HEK293 (cell line): ENCODE results near the gene CUL7.
A peak's percentile ranks its signal among the peaks of the same experiment; 100 is the strongest.

Experiments
- CTCF ChIA-PET: fragments of 350-600 bp; formaldehyde crosslinking; extraction: SDS; loops from one replicate; lab custom pipeline; 2021; ENCODE audit warnings: antibody characterized with exemption; lab: Yijun Ruan, JAX
- POLR2A ChIA-PET: fragments of 300-600 bp; formaldehyde crosslinking; extraction: SDS; loops from one replicate; lab custom pipeline; 2020; ENCODE audit warnings: antibody characterized with exemption, inconsistent platforms; lab: Yijun Ruan, JAX
- H3K27ac ChIP-seq: fragments of 200-500 bp; sonication (Bioruptor generic); 2 replicates; pipeline ENCODE4 v1.5.1; 2014; ENCODE audit warnings: low read depth, low read length, control low read depth, inconsistent platforms; ENCODE audit errors: extremely low read depth
- H3K36me3 ChIP-seq, 2 experiments: fragments of 200-500 bp in 1 of 2; sonication (Bioruptor generic) in 1 of 2; 1 replicate in 1 of 2; 2 replicates in 1 of 2; pipeline ENCODE4 v1.5.1; 2014 to 2017; ENCODE audit warnings: inconsistent platforms in 2 of 2, low read length in 2 of 2; ENCODE audit not compliant: control insufficient read depth in 2 of 2, insufficient read depth in 1 of 2
- H3K4me1 ChIP-seq: fragments of 200-500 bp; sonication (Bioruptor generic); 2 replicates; pipeline ENCODE4 v1.5.1; 2014; ENCODE audit warnings: mild to moderate bottlenecking, low read length, inconsistent platforms; ENCODE audit not compliant: control insufficient read depth, insufficient read depth
- H3K4me3 ChIP-seq: 2 replicates; pipeline ENCODE4 v1.5.1; 2011; ENCODE audit warnings: low read depth, mild to moderate bottlenecking, control low read depth, low read length, moderate library complexity
- H3K9me3 ChIP-seq: fragments of 200-500 bp; sonication (Bioruptor generic); 2 replicates; pipeline ENCODE4 v1.5.1; 2014; ENCODE audit warnings: low read depth, low read length, inconsistent platforms; ENCODE audit not compliant: control insufficient read depth, insufficient read depth
- CTCF ChIP-seq: fragments of 450-650 bp; formaldehyde crosslinking; IDR thresholded peaks from 2 replicates; pipeline ENCODE4 v1.5.1; 2016; ENCODE audit warnings: missing biosample characterization, missing genetic modification characterization
- EGR2 ChIP-seq: fragments of 450-650 bp; formaldehyde crosslinking; IDR thresholded peaks from 2 replicates; pipeline ENCODE4 v1.5.1; 2016; ENCODE audit warnings: low read depth, missing biosample characterization, missing genetic modification characterization
- GLIS2 ChIP-seq: fragments of 450-650 bp; formaldehyde crosslinking; IDR thresholded peaks from 2 replicates; pipeline ENCODE4 v1.5.1; 2016; ENCODE audit warnings: missing biosample characterization, missing genetic modification characterization
- TCF7L2 ChIP-seq: IDR thresholded peaks from 2 replicates; pipeline ENCODE4 v1.6.1; 2011; ENCODE audit warnings: low read depth, mild to moderate bottlenecking, inconsistent platforms, low read length, moderate library complexity, borderline replicate concordance
- TSHZ1 ChIP-seq: fragments of 450-650 bp; formaldehyde crosslinking; IDR thresholded peaks from 2 replicates; pipeline ENCODE4 v1.5.1; 2016; ENCODE audit warnings: missing biosample characterization, missing genetic modification characterization, borderline replicate concordance
- ZBTB11 ChIP-seq: fragments of 450-650 bp; formaldehyde crosslinking; conservative IDR thresholded peaks from 2 replicates; pipeline ENCODE4 v1.5.1; 2016; ENCODE audit warnings: low read depth, missing biosample characterization, missing genetic modification characterization
- ZFHX2 ChIP-seq: fragments of 450-650 bp; formaldehyde crosslinking; conservative IDR thresholded peaks from 2 replicates; pipeline ENCODE4 v1.5.1; 2016; ENCODE audit warnings: missing biosample characterization, missing genetic modification characterization
- ZIC2 ChIP-seq: fragments of 450-650 bp; formaldehyde crosslinking; IDR thresholded peaks from 2 replicates; pipeline ENCODE4 v1.5.1; 2016; ENCODE audit warnings: missing biosample characterization, missing genetic modification characterization
- ZNF341 ChIP-seq: fragments of 450-650 bp; formaldehyde crosslinking; IDR thresholded peaks from 2 replicates; pipeline ENCODE4; 2016; ENCODE audit warnings: low read depth, missing biosample characterization, missing genetic modification characterization
- ZNF433 ChIP-seq: fragments of 450-650 bp; formaldehyde crosslinking; IDR thresholded peaks from 2 replicates; pipeline ENCODE4 v1.5.1; 2016; ENCODE audit warnings: missing biosample characterization, missing genetic modification characterization, low read depth
- ZNF513 ChIP-seq: fragments of 450-650 bp; IDR thresholded peaks from 2 replicates; pipeline ENCODE4 v1.5.1; 2018; ENCODE audit warnings: missing biosample characterization, missing genetic modification characterization
- ZNF596 ChIP-seq: fragments of 450-650 bp; IDR thresholded peaks from 2 replicates; pipeline ENCODE4 v1.5.0; 2018; ENCODE audit warnings: missing biosample characterization, mild to moderate bottlenecking, missing genetic modification characterization, moderate library complexity
- TF ChIP-seq, protein P1 (sequence below): fragments of 450-650 bp; formaldehyde crosslinking; IDR thresholded peaks from 2 replicates; pipeline ENCODE4 v1.5.1; 2016; ENCODE audit warnings: missing biosample characterization, missing genetic modification characterization
- TF ChIP-seq, protein P2 (sequence below): fragments of 450-650 bp; formaldehyde crosslinking; IDR thresholded peaks from 2 replicates; pipeline ENCODE4 v1.5.1; 2016; ENCODE audit warnings: missing biosample characterization, missing genetic modification characterization
- TF ChIP-seq, protein P3 (sequence below): fragments of 450-650 bp; formaldehyde crosslinking; IDR thresholded peaks from 2 replicates; pipeline ENCODE4 v1.5.0; 2017; ENCODE audit warnings: missing biosample characterization, missing genetic modification characterization, borderline replicate concordance

CUL7 gene

GRCh38 chr6:43075670-43076463 is 22.2 kb upstream of the CUL7 start, which contains the start of gene PTK7 (continued):
- TF ChIP-seq, protein P1, sequence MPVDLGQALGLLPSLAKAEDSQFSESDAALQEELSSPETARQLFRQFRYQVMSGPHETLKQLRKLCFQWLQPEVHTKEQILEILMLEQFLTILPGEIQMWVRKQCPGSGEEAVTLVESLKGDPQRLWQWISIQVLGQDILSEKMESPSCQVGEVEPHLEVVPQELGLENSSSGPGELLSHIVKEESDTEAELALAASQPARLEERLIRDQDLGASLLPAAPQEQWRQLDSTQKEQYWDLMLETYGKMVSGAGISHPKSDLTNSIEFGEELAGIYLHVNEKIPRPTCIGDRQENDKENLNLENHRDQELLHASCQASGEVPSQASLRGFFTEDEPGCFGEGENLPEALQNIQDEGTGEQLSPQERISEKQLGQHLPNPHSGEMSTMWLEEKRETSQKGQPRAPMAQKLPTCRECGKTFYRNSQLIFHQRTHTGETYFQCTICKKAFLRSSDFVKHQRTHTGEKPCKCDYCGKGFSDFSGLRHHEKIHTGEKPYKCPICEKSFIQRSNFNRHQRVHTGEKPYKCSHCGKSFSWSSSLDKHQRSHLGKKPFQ (tag by site-specific recombination): no peak
- TF ChIP-seq ZNF596 (peak; percentile 47), TCF7L2 (no peak)

DNA sequence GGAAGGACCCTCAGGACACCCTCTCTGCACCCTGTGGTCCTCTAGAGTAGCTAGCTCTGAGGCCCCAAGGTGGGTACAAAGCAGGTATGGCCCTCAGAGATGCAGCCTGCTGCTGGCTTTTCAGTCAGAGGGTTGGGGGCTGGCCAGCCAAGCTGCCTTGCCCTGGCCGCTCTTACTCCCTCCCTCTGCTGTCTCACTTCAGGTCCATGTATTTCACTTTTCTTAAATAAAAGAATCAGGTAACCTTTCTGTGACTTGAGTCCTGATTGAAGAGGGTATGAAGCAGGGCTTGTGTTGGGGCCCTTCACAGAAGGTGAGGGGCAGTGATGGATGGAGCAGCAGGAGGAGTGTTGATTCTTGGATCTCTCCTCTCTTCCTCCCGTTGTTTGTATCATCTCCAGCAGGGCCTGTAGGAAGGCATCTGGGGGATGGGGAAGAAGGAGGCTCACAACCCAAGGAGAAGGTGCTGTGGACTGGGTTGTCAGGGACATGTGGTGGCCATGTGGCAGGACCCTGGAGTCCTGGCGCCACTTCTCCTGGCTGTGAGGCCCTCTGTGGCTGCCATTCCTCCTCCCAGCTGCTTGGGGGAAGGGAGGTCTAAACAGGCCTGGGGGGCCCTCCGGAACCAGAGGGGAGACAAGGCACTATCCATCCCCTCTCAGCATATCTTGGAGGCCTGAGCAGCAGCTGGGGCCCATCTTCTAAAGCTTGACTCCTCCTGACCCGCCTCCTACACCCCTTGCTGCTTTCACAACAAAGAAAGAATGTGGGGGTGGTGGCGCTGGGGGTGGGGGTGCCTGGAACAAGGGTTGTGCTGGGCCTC is 21.4 kb upstream of the CUL7 start:
- H3K27ac ChIP-seq: peak overlapping the region; percentile 47
- CTCF ChIA-PET: interaction anchor here (0.6 to 7.6 kb wide), 4 partner anchors 54 to 173 kb away, joined by 3 to 83 read pairs (median 5); no protein-coding TSS in a partner anchor
- TF ChIP-seq ZNF513 (tag by site-specific recombination) (no peak), ZNF341 (tag by site-specific recombination) (peak; percentile 80), ZBTB11 (tag by site-specific recombination) (no peak), EGR2 (tag by site-specific recombination) (peak; percentile 60; the same call in 1 of the 2 replicates), GLIS2 (tag by site-specific recombination) (peak; percentile 40; the same call in 1 of the 2 replicates), CTCF (tag by site-specific recombination) (no peak), TSHZ1 (no peak), ZNF433 (tag by site-specific recombination) (no peak), TCF7L2 (no peak), ZIC2 (peak; percentile 60; the same call in 1 of the 2 replicates), ZFHX2 (tag by site-specific recombination) (peak; percentile 80)
- TF ChIP-seq, protein P2, sequence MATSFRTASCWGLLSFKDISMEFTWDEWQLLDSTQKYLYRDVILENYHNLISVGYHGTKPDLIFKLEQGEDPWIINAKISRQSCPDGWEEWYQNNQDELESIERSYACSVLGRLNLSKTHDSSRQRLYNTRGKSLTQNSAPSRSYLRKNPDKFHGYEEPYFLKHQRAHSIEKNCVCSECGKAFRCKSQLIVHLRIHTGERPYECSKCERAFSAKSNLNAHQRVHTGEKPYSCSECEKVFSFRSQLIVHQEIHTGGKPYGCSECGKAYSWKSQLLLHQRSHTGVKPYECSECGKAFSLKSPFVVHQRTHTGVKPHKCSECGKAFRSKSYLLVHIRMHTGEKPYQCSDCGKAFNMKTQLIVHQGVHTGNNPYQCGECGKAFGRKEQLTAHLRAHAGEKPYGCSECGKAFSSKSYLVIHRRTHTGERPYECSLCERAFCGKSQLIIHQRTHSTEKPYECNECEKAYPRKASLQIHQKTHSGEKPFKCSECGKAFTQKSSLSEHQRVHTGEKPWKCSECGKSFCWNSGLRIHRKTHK (tag by site-specific recombination): no peak
- TF ChIP-seq, protein P3, sequence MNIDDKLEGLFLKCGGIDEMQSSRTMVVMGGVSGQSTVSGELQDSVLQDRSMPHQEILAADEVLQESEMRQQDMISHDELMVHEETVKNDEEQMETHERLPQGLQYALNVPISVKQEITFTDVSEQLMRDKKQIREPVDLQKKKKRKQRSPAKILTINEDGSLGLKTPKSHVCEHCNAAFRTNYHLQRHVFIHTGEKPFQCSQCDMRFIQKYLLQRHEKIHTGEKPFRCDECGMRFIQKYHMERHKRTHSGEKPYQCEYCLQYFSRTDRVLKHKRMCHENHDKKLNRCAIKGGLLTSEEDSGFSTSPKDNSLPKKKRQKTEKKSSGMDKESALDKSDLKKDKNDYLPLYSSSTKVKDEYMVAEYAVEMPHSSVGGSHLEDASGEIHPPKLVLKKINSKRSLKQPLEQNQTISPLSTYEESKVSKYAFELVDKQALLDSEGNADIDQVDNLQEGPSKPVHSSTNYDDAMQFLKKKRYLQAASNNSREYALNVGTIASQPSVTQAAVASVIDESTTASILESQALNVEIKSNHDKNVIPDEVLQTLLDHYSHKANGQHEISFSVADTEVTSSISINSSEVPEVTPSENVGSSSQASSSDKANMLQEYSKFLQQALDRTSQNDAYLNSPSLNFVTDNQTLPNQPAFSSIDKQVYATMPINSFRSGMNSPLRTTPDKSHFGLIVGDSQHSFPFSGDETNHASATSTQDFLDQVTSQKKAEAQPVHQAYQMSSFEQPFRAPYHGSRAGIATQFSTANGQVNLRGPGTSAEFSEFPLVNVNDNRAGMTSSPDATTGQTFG (tag by site-specific recombination): no peak
- H3K9me3 ChIP-seq: no peaks in the 10 kb centered on the region
- peaks cover 3 to 39% of the 10 kb centered on the region in 2 experiments; a peak in 2 of 3 replicates for H3K36me3 ChIP-seq
- peaks cover 14% of the 10 kb centered on the region for H3K4me1 ChIP-seq
- H3K4me3 ChIP-seq: no peak overlapping the region
- POLR2A ChIA-PET: interaction anchor here (0.8 to 2.6 kb wide), 7 partner anchors 15 to 96 kb away, joined by 3 to 18 read pairs (median 5); partner anchors contain the start of genes CUL7, KLC4, MRPL2 and PEX6
